RKO (cell line): ENCODE data around the gene PABPC1L.

ENCODE experiments used
- DNase-seq: peaks from one replicate; pipeline ENCODE4 v3.0.0-alpha.2; 2016; ENCODE audit warnings: low spot score

Gene PABPC1L

GRCh38 chr20:44900231-44900854, 9.5 kb upstream of the PABPC1L start:
- no peak for DNase-seq

- peak; percentile 60 for DNase-seq
Measured at GRCh38 chr20:44901974-44902373, 7.9 kb upstream of the PABPC1L start.

- DNase-seq = no peak
Measured at GRCh38 chr20:44904377-44904776, 5.5 kb upstream of the PABPC1L start.

- peak; percentile 15 for DNase-seq
Measured at GRCh38 chr20:44908987-44909871, 631 bp upstream of the PABPC1L start.

- peak; percentile 16 for DNase-seq
Measured at GRCh38 chr20:44910690-44911262, 916 bp downstream of the PABPC1L start.

GRCh38 chr20:44911264-44911921, 1.5 kb downstream of the PABPC1L start:
- peak; percentile 60 for DNase-seq

GRCh38 chr20:44912189-44912588, 2.3 kb downstream of the PABPC1L start:
- DNase-seq = no peak

GRCh38 chr20:44914924-44915323, 5.1 kb downstream of the PABPC1L start:
- DNase-seq = no peak

- no peak for DNase-seq
Measured at GRCh38 chr20:44916586-44916985, 6.7 kb downstream of the PABPC1L start.

- DNase-seq = no peak
Measured at GRCh38 chr20:44917399-44917798, 7.5 kb downstream of the PABPC1L start.

GRCh38 chr20:44918342-44918741, 8.5 kb downstream of the PABPC1L start:
- DNase-seq = no peak

- no peak for DNase-seq
Measured at GRCh38 chr20:44918761-44919160, 8.9 kb downstream of the PABPC1L start.

- DNase-seq = no peak
Measured at GRCh38 chr20:44921447-44921846, 11.6 kb downstream of the PABPC1L start.

GRCh38 chr20:44924541-44924940, 14.7 kb downstream of the PABPC1L start:
- no peak for DNase-seq

- DNase-seq = no peak
Measured at GRCh38 chr20:44928595-44928994, 18.7 kb downstream of the PABPC1L start.

- no peak for DNase-seq
Measured at GRCh38 chr20:44930517-44931168, 20.8 kb downstream of the PABPC1L start.

- DNase-seq = no peak
Measured at GRCh38 chr20:44931911-44932310, 22.1 kb downstream of the PABPC1L start.

- DNase-seq = no peak
Measured at GRCh38 chr20:44932916-44933315, 23.1 kb downstream of the PABPC1L start.

GRCh38 chr20:44936510-44936909, 26.6 kb downstream of the PABPC1L start:
- no peak for DNase-seq

- no peak for DNase-seq
Measured at GRCh38 chr20:44938637-44939036, 28.8 kb downstream of the PABPC1L start.

- peak; percentile 30 for DNase-seq
Measured at GRCh38 chr20:44941120-44941691, 31.3 kb downstream of the PABPC1L start.
